PFSK-1 (cell line): ENCODE measurements around the gene ZNF75A.

ENCODE experiments used
- POLR2AphosphoS5 ChIP-seq: IDR thresholded peaks from 2 replicates; pipeline ENCODE4 v1.6.1; 2012; ENCODE audit warnings: low read depth, mild to moderate bottlenecking, control low read depth, low read length, moderate library complexity
- SIN3A ChIP-seq: IDR thresholded peaks from 2 replicates; pipeline ENCODE4 v1.6.1; 2012; ENCODE audit warnings: mild to moderate bottlenecking, low read length, moderate library complexity, borderline replicate concordance; ENCODE audit not compliant: insufficient read depth
- TAF1 ChIP-seq: IDR thresholded peaks from 2 replicates; pipeline ENCODE4 v1.6.1; 2012; ENCODE audit warnings: low read length, control low read depth, borderline replicate concordance; ENCODE audit not compliant: insufficient read depth
- TF ChIP-seq, protein P1 (sequence below), 2 experiments: IDR thresholded peaks; 2 replicates each; pipeline versions ENCODE4 v1.6.1 to v1.8.0; 2011 to 2012; ENCODE audit warnings: low read depth in 2 of 2, low read length in 2 of 2, control low read depth in 1 of 2, inconsistent platforms in 1 of 2, mild to moderate bottlenecking in 1 of 2, moderate library complexity in 1 of 2; ENCODE audit not compliant: insufficient read depth in 1 of 2

DNA sequence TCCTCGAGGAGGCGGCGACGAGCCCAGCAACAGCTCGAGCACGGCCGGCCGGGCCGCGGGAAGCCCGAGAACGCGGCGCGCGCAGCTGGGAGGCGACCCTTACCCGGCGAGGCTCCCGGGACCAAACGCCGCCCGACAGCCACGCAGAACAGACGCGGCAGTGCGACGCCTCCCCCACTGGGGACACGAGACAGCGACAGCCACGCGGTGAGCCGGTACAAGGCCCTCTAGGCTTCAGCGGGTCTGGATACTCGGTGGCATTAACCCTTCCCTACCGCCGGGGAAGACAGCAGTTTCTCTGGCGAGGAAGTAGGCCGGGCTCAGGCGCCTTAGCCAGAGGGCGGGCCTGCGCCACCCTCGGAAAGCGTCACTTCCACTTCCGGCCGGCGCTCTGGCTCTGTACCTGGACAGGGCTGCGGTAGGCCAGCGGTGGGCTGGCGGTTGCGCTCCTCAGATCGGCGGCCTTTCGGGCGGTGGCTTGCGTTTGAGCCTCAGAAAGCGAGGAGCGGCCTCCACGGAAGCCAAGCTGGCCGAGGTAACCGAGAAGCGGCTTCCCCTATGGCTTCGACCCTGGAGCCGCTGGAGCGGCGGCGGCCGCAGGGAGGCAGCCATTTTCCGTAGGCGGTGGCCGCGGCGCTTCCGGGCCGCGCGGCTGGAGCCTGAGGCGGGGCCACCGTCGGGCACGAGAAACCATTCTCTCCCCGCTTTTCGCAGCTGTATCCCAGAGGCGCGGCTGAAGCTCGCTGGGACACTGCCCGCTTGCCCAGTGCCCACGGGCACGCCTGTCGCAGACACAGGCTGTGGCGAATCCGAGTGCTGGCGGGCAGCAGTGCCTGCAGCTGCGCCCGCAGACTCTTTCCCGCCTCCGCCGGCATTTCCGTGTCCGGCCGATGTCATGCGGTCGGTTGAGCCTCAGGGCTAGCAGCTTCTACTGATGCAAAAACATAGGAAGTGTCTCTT is at the start of gene ZNF75A, which contains the start of gene TIGD7:
- TF ChIP-seq POLR2AphosphoS5 (peak; percentile 95), TAF1 (peak; percentile 93), SIN3A (no peak)
- TF ChIP-seq, protein P1, sequence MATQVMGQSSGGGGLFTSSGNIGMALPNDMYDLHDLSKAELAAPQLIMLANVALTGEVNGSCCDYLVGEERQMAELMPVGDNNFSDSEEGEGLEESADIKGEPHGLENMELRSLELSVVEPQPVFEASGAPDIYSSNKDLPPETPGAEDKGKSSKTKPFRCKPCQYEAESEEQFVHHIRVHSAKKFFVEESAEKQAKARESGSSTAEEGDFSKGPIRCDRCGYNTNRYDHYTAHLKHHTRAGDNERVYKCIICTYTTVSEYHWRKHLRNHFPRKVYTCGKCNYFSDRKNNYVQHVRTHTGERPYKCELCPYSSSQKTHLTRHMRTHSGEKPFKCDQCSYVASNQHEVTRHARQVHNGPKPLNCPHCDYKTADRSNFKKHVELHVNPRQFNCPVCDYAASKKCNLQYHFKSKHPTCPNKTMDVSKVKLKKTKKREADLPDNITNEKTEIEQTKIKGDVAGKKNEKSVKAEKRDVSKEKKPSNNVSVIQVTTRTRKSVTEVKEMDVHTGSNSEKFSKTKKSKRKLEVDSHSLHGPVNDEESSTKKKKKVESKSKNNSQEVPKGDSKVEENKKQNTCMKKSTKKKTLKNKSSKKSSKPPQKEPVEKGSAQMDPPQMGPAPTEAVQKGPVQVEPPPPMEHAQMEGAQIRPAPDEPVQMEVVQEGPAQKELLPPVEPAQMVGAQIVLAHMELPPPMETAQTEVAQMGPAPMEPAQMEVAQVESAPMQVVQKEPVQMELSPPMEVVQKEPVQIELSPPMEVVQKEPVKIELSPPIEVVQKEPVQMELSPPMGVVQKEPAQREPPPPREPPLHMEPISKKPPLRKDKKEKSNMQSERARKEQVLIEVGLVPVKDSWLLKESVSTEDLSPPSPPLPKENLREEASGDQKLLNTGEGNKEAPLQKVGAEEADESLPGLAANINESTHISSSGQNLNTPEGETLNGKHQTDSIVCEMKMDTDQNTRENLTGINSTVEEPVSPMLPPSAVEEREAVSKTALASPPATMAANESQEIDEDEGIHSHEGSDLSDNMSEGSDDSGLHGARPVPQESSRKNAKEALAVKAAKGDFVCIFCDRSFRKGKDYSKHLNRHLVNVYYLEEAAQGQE (IDR thresholded peaks at IDR 0.05; ENCODE audit: insufficient read depth in 1 of 2, low read depth in 2 of 2, low read length in 2 of 2): peak in 1 of 2 experiments; percentile 16; a peak in 1 of 4 replicates
